Mesothelial cell of epicardium (in vitro differentiated cells): ENCODE results near the gene NCDN. TPM values are rescaled to one million over a fixed set of nuclear protein-coding genes. Genes with fewer than 3 reads are reported as not detected.
"Not testable (repeated sequence)": the region's sequence is repeated elsewhere in the genome, so short reads cannot be mapped to it uniquely, and the experiment has no call there.

ENCODE experiments used
- DNase-seq, 2 experiments: peaks; one replicate each; pipeline ENCODE4 v3.0.0; 2021; ENCODE audit warnings: low spot score in 2 of 2; ENCODE audit not compliant: unreplicated experiment in 2 of 2
- H3K27ac Mint-ChIP-seq: 2 replicates; pipeline ENCODE4 v1.8.0; 2021; ENCODE audit warnings: mixed read lengths
- H3K27me3 Mint-ChIP-seq: 2 replicates; pipeline ENCODE4 v1.8.0; 2021; ENCODE audit warnings: low read depth, mixed read lengths
- H3K36me3 Mint-ChIP-seq: 2 replicates; pipeline ENCODE4 v1.8.0; 2021; ENCODE audit warnings: mixed read lengths
- H3K4me1 Mint-ChIP-seq: 2 replicates; pipeline ENCODE4 v1.8.0; 2021; ENCODE audit warnings: mixed read lengths
- H3K4me3 Mint-ChIP-seq: 2 replicates; pipeline ENCODE4 v1.8.0; 2021; ENCODE audit warnings: mild to moderate bottlenecking, moderate library complexity, mixed read lengths
- H3K9me3 Mint-ChIP-seq: 2 replicates; pipeline ENCODE4 v1.8.0; 2021; ENCODE audit warnings: mixed read lengths
- total RNA-seq: library from RNA; stranded (reverse); gene quantifications from 3 replicates; pipeline ENCODE4 v1.2.1, GENCODE V29; 2021
- TF ChIP-seq, protein P1 (sequence below): fragments of 200-600 bp; sonication (generic); IDR thresholded peaks from one replicate; pipeline ENCODE4 v1.5.0; 2021; ENCODE audit warnings: antibody characterized with exemption; ENCODE audit not compliant: unreplicated experiment

NCDN gene
- total RNA-seq, 1 donor from 2014 or later: 27.8 TPM

DNA sequence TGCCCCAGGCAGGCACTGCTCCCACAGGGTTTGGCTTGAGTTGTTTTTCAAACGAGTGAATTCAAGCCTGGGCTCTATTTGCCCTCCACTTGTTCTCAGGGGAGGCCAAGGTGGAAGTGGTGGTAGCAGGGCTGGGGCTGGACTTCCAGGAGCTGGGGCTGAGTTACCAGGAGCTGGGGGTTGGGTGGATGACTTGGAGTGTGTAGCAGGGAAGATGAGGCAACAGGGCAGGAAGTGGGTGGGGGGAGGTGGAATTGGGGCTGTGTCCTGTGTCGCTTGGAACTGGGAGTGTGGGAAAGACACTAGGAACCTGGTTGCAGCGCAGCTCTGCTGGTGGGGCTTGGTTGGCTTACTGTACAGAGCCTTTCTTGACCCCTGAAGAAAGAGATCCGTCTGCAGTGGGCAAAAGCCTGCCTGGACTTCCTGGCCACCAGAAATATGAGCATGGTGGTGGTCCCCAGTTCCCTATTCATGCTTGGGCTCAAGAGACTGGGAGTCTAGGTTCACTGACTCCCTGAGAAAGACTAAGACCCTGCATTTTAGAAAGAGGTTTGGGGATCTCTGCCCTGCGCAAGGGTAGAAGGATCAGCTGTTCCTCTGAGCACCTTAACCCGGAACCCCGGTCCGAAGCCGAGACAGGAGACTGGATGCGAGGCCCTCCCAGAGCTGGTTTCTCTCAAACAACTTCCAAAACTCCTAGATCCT is 18.6 kb downstream of the NCDN start:
- H3K4me3 Mint-ChIP-seq: peak overlapping the region; percentile 22
- TF ChIP-seq, protein P1, sequence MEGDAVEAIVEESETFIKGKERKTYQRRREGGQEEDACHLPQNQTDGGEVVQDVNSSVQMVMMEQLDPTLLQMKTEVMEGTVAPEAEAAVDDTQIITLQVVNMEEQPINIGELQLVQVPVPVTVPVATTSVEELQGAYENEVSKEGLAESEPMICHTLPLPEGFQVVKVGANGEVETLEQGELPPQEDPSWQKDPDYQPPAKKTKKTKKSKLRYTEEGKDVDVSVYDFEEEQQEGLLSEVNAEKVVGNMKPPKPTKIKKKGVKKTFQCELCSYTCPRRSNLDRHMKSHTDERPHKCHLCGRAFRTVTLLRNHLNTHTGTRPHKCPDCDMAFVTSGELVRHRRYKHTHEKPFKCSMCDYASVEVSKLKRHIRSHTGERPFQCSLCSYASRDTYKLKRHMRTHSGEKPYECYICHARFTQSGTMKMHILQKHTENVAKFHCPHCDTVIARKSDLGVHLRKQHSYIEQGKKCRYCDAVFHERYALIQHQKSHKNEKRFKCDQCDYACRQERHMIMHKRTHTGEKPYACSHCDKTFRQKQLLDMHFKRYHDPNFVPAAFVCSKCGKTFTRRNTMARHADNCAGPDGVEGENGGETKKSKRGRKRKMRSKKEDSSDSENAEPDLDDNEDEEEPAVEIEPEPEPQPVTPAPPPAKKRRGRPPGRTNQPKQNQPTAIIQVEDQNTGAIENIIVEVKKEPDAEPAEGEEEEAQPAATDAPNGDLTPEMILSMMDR: no peak
- peak overlapping the region; percentile 56 for H3K27ac Mint-ChIP-seq
- peaks cover 61% of the 10 kb centered on the region for H3K27me3 Mint-ChIP-seq
- peaks cover 40% of the 10 kb centered on the region for H3K4me1 Mint-ChIP-seq
- H3K36me3 Mint-ChIP-seq: no peaks in the 10 kb centered on the region
- DNase-seq: no peak
- no peaks in the 10 kb centered on the region for H3K9me3 Mint-ChIP-seq

DNA sequence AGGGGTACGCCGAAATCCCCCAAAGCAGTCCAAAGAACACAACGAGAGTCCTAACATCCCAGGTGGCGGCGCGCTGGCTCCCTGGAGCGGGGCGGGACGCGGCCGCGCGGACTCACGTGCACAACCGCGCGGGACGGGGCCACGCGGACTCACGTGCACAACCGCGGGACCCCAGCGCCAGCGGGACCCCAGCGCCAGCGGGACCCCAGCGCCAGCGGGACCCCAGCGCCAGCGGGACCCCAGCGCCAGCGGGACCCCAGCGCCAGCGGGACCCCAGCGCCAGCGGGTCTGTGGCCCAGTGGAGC is 19.1 kb downstream of the NCDN start:
- DNase-seq, H3K36me3 Mint-ChIP-seq, H3K9me3 Mint-ChIP-seq: not testable (repeated sequence)
- H3K27me3 Mint-ChIP-seq: peaks cover 56% of the 10 kb centered on the region
- H3K4me3 Mint-ChIP-seq: peak overlapping the region; percentile 22
- H3K27ac Mint-ChIP-seq: peak overlapping the region; percentile 56
- peaks cover 40% of the 10 kb centered on the region for H3K4me1 Mint-ChIP-seq

DNA sequence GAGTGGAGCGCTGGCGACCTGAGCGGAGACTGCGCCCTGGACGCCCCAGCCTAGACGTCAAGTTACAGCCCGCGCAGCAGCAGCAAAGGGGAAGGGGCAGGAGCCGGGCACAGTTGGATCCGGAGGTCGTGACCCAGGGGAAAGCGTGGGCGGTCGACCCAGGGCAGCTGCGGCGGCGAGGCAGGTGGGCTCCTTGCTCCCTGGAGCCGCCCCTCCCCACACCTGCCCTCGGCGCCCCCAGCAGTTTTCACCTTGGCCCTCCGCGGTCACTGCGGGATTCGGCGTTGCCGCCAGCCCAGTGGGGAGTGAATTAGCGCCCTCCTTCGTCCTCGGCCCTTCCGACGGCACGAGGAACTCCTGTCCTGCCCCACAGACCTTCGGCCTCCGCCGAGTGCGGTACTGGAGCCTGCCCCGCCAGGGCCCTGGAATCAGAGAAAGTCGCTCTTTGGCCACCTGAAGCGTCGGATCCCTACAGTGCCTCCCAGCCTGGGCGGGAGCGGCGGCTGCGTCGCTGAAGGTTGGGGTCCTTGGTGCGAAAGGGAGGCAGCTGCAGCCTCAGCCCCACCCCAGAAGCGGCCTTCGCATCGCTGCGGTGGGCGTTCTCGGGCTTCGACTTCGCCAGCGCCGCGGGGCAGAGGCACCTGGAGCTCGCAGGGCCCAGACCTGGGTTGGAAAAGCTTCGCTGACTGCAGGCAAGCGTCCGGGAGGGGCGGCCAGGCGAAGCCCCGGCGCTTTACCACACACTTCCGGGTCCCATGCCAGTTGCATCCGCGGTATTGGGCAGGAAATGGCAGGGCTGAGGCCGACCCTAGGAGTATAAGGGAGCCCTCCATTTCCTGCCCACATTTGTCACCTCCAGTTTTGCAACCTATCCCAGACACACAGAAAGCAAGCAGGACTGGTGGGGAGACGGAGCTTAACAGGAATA is 19.7 kb downstream of the NCDN start:
- DNase-seq: no peak
- TF ChIP-seq, protein P1: no peak
- Mint-ChIP-seq H3K36me3 (no peaks in the 10 kb centered on the region), H3K27me3 (peaks cover 51% of the 10 kb centered on the region), H3K4me1 (peaks cover 39% of the 10 kb centered on the region), H3K4me3 (peak overlapping the region; percentile 41), H3K27ac (no peak overlapping the region), H3K9me3 (no peaks in the 10 kb centered on the region)

DNA sequence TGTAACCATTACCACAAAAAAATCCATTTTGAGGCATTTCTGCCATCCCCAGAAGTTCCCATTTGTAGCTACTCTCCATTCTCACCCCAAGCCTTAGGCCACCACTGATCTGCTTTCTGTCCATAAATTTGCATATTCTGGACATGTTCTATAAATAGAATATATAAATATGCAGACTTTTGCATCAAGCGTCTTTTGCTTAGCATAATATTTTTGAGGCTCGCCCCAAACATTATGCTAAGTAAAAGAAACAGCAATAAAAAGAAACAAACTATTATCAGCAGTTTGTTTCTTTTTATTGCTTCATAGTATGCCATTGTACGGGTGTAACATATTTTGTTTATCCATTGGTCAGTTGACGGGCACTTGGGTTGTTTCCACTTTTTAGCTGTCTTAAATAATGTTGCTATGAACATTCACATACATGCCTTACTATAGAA is 23.4 kb downstream of the NCDN start:
- no peak overlapping the region for H3K4me3 Mint-ChIP-seq
- no peaks in the 10 kb centered on the region for H3K9me3 Mint-ChIP-seq
- H3K27me3 Mint-ChIP-seq: peaks cover 22% of the 10 kb centered on the region

DNA sequence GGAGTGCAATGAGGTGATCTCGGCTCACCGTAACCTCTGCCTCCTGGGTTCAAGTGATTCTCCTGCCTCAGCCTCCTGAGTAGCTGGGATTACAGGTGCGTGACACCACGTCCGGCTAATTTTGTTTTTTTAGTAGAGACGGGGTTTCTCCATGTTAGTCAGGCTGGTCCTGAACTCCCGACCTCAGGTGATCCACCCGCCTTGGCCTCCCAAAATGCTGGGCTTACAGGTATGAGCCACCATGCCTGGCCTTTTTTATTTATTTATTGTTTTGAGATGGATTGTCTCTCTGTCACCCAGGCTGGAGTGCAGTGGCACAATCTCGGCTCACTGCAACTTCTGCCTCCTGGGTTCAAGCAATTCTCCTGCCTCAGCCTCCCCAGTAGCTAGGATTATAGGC is 24.0 kb downstream of the NCDN start:
- not testable (repeated sequence) for H3K27ac Mint-ChIP-seq, H3K4me3 Mint-ChIP-seq, H3K36me3 Mint-ChIP-seq, H3K9me3 Mint-ChIP-seq, DNase-seq
- Mint-ChIP-seq H3K27me3 (peaks cover 15% of the 10 kb centered on the region), H3K4me1 (peaks cover 12% of the 10 kb centered on the region)

More for the DNA sequence above, 23.4 kb downstream of the NCDN start:
- Mint-ChIP-seq H3K4me1 (peaks cover 18% of the 10 kb centered on the region), H3K27ac (no peak overlapping the region), H3K36me3 (no peaks in the 10 kb centered on the region)
- DNase-seq: no peak
- TF ChIP-seq, protein P1: no peak

DNA sequence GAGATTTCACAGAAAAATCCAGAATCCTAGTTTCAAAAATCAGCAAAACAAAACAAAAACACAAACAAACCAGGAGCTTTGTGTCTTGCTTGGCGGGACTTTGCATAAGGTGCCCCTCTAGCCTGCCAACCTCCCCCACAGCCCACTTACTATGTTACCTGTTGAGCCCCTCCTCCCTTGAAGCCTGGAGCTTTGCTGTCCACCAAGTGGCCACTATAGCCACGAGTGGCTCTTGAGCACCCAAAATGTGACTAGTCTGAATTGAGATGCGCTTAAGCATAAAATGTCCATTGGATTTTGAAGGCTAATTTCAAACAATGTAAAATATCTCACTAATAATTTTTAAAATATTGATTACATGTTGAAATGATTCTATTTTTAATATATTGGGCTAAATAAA is 27.7 kb downstream of the NCDN start:
- Mint-ChIP-seq H3K9me3 (no peaks in the 10 kb centered on the region), H3K36me3 (no peaks in the 10 kb centered on the region), H3K4me3 (no peak overlapping the region), H3K27me3 (no peaks in the 10 kb centered on the region), H3K27ac (no peak overlapping the region), H3K4me1 (no peaks in the 10 kb centered on the region)
- no peak for DNase-seq
- TF ChIP-seq, protein P1: no peak

DNA sequence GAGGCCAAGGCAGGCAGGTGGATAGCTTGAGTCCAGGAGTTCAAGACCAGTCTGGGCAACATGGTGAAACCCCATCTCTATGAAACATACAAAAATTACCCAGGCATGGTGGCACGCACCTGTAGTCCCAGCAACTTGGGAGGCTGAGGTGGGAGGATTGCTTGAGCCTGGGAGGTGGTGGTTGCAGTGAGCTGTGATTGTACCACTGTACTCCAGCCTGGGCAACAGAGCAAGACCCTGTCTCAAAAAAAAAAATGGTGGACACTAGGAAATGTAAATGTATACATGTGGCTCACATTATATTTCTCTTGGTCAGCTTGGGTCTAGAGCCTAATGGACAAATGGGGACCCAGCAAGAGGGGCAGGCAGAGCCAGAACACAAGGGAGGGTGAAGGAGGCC is 28.2 kb downstream of the NCDN start:
- not testable (repeated sequence) for H3K27ac Mint-ChIP-seq, DNase-seq, H3K4me3 Mint-ChIP-seq, H3K9me3 Mint-ChIP-seq, H3K4me1 Mint-ChIP-seq, H3K27me3 Mint-ChIP-seq, H3K36me3 Mint-ChIP-seq
